HepG2 (cell line): ENCODE measurements around the gene ZNF429. TPM values are rescaled to one million over a fixed set of nuclear protein-coding genes. Genes with fewer than 3 reads are reported as not detected.
"Not testable (repeated sequence)": the region's sequence is repeated elsewhere in the genome, so short reads cannot be mapped to it uniquely, and the experiment has no call there.

Experiments
- ATAC-seq: fragments of 200-7000 bp; cut with Tn5 transposase; 3 replicates; pipeline ENCODE4 v1.9.1; 2020; ENCODE audit warnings: mild to moderate bottlenecking, moderate library complexity
- BruUV-seq: library from RNA; stranded (reverse); fragments of 400-500 nt; replicated peaks from 2 replicates; lab custom pipeline; 2021; lab: Mats Ljungman, UMichigan
- CTCF ChIA-PET: fragments of 300-600 bp; formaldehyde crosslinking; extraction: SDS; loops from one replicate; lab custom pipeline; 2021; ENCODE audit warnings: low total read pairs, inconsistent platforms, low intra/inter-chr PET ratio; lab: Yijun Ruan, JAX
- POLR2A ChIA-PET: fragments of 350-600 bp; sonication (Branson Sonifier 250); formaldehyde crosslinking; loops from one replicate; lab custom pipeline; 2020; ENCODE audit warnings: antibody characterized with exemption, inconsistent platforms; lab: Yijun Ruan, JAX
- DNase-seq: peaks from one replicate; pipeline ENCODE4 v3.0.0-alpha.2; 2015; ENCODE audit warnings: low spot score
- FAIRE-seq: peaks from 3 replicates; lab custom pipeline; 2011; peaks lifted over from hg19 to GRCh38; lab: Jason Lieb, UNC
- H2AFZ ChIP-seq: one replicate; pipeline ENCODE4 v1.6.1; 2011; ENCODE audit warnings: low read length, inconsistent platforms
- H3K27ac ChIP-seq: fragments of 300-600 bp; 3 replicates; pipeline ENCODE4 v1.8.0; 2011; ENCODE audit warnings: mixed run types, mild to moderate bottlenecking, mixed read lengths, low read length, inconsistent platforms; ENCODE audit not compliant: insufficient read depth; ENCODE audit errors: extremely low read length
- H3K27me3 ChIP-seq, 2 experiments: fragments of 200-600 bp in 1 of 2; 2 replicates in 1 of 2; 3 replicates in 1 of 2; pipeline versions ENCODE4 v1.6.0 to v1.8.0; 2011; ENCODE audit warnings: low read length in 2 of 2, mild to moderate bottlenecking in 2 of 2, moderate library complexity in 2 of 2, inconsistent platforms in 1 of 2; ENCODE audit not compliant: insufficient read depth in 2 of 2, control insufficient read depth in 1 of 2
- H3K36me3 ChIP-seq, 2 experiments: fragments of 200-600 bp in 1 of 2; replicated peaks in 1 of 2; 2 replicates in 1 of 2; 3 replicates in 1 of 2; pipeline versions ENCODE4 v1.5.1 to v1.8.0; 2011; ENCODE audit warnings: low read length in 2 of 2, inconsistent platforms in 1 of 2; ENCODE audit not compliant: insufficient read depth in 2 of 2, control insufficient read depth in 1 of 2
- H3K4me1 ChIP-seq: 2 replicates; pipeline ENCODE4 v1.5.1; 2012; ENCODE audit warnings: low read length, inconsistent platforms; ENCODE audit not compliant: insufficient read depth
- H3K4me2 ChIP-seq: 2 replicates; pipeline ENCODE4 v1.6.0; 2011; ENCODE audit warnings: low read depth, low read length, inconsistent platforms
- H3K4me3 ChIP-seq, 3 experiments: fragments of 200-600 bp in 1 of 3; sonication (generic), shearing (Covaris generic) in 1 of 3; replicated peaks in 1 of 3; 2 replicates each; pipeline ENCODE4 v1.5.1; 2011 to 2016; ENCODE audit warnings: low read length in 3 of 3, inconsistent platforms in 2 of 3, low read depth in 2 of 3, mild to moderate bottlenecking in 2 of 3, control low read depth in 1 of 3, mixed read lengths in 1 of 3; ENCODE audit not compliant: insufficient read depth in 1 of 3
- H3K79me2 ChIP-seq: one replicate; pipeline ENCODE4 v1.6.1; 2011; ENCODE audit warnings: low read length, inconsistent platforms; ENCODE audit not compliant: insufficient read depth
- H3K9ac ChIP-seq: 2 replicates; pipeline ENCODE4 v1.6.0; 2011; ENCODE audit warnings: mild to moderate bottlenecking, low read depth, low read length, inconsistent platforms; ENCODE audit not compliant: insufficient read depth
- H3K9me3 ChIP-seq: 2 replicates; pipeline ENCODE4 v1.5.1; 2012; ENCODE audit warnings: mild to moderate bottlenecking, low read length
- H4K20me1 ChIP-seq: 2 replicates; pipeline ENCODE4 v1.6.0; 2011; ENCODE audit warnings: inconsistent platforms, mild to moderate bottlenecking, low read length, moderate library complexity; ENCODE audit not compliant: insufficient read depth
- ARNT ChIP-seq: fragments of 450-650 bp; IDR thresholded peaks from 2 replicates; pipeline ENCODE4 v1.6.1; 2017
- ATF4 ChIP-seq, 2 experiments: fragments of 450-650 bp in 1 of 2; sonication (generic) in 1 of 2; formaldehyde crosslinking; IDR thresholded peaks; 2 replicates each; pipeline versions ENCODE4 v1.5.0 to v1.8.0; 2020 to 2022; ENCODE audit warnings: mild to moderate bottlenecking in 1 of 2, missing genetic modification reagents in 1 of 2
- BHLHE40 ChIP-seq: IDR thresholded peaks from 2 replicates; pipeline ENCODE4 v1.6.1; 2011; ENCODE audit warnings: low read length, improper control_type of control experiment
- CENPBD1 ChIP-seq: sonication (generic); formaldehyde crosslinking; IDR thresholded peaks from 2 replicates; pipeline ENCODE4 v1.8.0; 2022; ENCODE audit warnings: missing genetic modification reagents, low read depth, mild to moderate bottlenecking, borderline replicate concordance
- DDIT3 ChIP-seq: sonication (generic); formaldehyde crosslinking; IDR thresholded peaks from 2 replicates; pipeline ENCODE4 v1.4.0; 2020; ENCODE audit warnings: mild to moderate bottlenecking, missing genetic modification reagents
- EED ChIP-seq: sonication (generic); formaldehyde crosslinking; IDR thresholded peaks from 2 replicates; pipeline ENCODE4 v1.5.0; 2020; ENCODE audit warnings: mild to moderate bottlenecking, missing genetic modification reagents
- HDAC2 ChIP-seq: sonication (generic); formaldehyde crosslinking; IDR thresholded peaks from 2 replicates; pipeline ENCODE4 v1.4.0; 2020; ENCODE audit warnings: missing genetic modification reagents
- RNF2 ChIP-seq: fragments of 450-650 bp; conservative IDR thresholded peaks from 2 replicates; pipeline ENCODE4 v1.6.1; 2016; ENCODE audit warnings: low read depth
- SIN3B ChIP-seq: fragments of 150-350 bp; IDR thresholded peaks from 2 replicates; pipeline ENCODE4 v1.6.1; 2014; ENCODE audit warnings: low read length
- SSRP1 ChIP-seq: IDR thresholded peaks from 2 replicates; pipeline ENCODE4 v1.6.1; 2016; ENCODE audit warnings: control low read depth
- XRCC5 ChIP-seq: fragments of 200-400 bp; formaldehyde crosslinking; optimal IDR thresholded peaks from 2 replicates; pipeline ENCODE3; 2017; ENCODE audit warnings: mild to moderate bottlenecking, low read length
- ZNF138 ChIP-seq: sonication (generic); formaldehyde crosslinking; IDR thresholded peaks from 2 replicates; pipeline ENCODE4 v1.5.0; 2020; ENCODE audit warnings: mild to moderate bottlenecking, low read depth, missing genetic modification reagents
- ZNF281 ChIP-seq: sonication (generic); formaldehyde crosslinking; IDR thresholded peaks from 2 replicates; pipeline ENCODE4 v1.4.0; 2020; ENCODE audit warnings: missing genetic modification reagents, borderline replicate concordance
- ZNF549 ChIP-seq: sonication (generic); formaldehyde crosslinking; IDR thresholded peaks from 2 replicates; pipeline ENCODE4 v1.5.0; 2020; ENCODE audit warnings: missing genetic modification reagents
- WGBS: methylation state at CpG from one replicate; pipeline ENCODE4 v1.1.6; 2017; ENCODE audit warnings: low lambda C conversion rate; 5-methylcytosine and 5-hydroxymethylcytosine counted together
- in situ Hi-C: cut with HindIII; loops from 2 replicates; pipeline ENCODE4 v1.10.0; 2017; ENCODE audit warnings: low pct_unique_long_range_greater_than_20kb; ENCODE audit not compliant: extremely low pct_ligation_motif_present
- intact Hi-C: fragments of 100-400 bp; cut with micrococcal nuclease; formaldehyde crosslinking; loops from one replicate; pipeline ENCODE4 v1.10.0; 2022; ENCODE audit not compliant: unreplicated experiment
- polyA plus RNA-seq, 8 experiments: library from polyadenylated mRNA; depleted of rRNA in 3 of 8; stranded (reverse) in 7 of 8; unstranded in 1 of 8; fragments of >200 nt; fragmentation: Illumina TruSeq in 4 of 8; extraction: Trizol in 4 of 8; gene quantifications; 2 replicates each; pipeline versions ENCODE4 v1.2.1 to v1.2.3, GENCODE V29; 2011 to 2016; ENCODE audit warnings: low read depth in 4 of 8, missing spikeins in 1 of 8, mixed read lengths in 1 of 8; ENCODE audit not compliant: insufficient read depth in 1 of 8
- total RNA-seq, 5 experiments: library from RNA; depleted of rRNA; stranded (reverse); fragments of >200 nt; fragmentation: Illumina TruSeq; extraction: Trizol; gene quantifications; 2 replicates each; pipeline ENCODE4 v1.2.3, GENCODE V29; 2016; ENCODE audit warnings: low read depth in 1 of 5

The ZNF429 gene
- total and polyA plus RNA-seq, 2 of the 13 experiments (the other 11 are each of a cell fraction or from before 2014, with no cell fraction given): 3.3 to 3.4 TPM

GRCh38 chr19:21564406-21564805 is 59.0 kb downstream of the ZNF429 start (continued):
- TF ChIP-seq DDIT3 (CRISPR knock-in tag) (no peak), SIN3B (no peak), ZNF281 (CRISPR knock-in tag) (no peak), BHLHE40 (no peak), SSRP1 (CRISPR knock-in tag) (no peak), HDAC2 (no peak)
- TF ChIP-seq, all 625 proteins: peak for 0

GRCh38 chr19:21566073-21566472 is 60.7 kb downstream of the ZNF429 start:
- ChIA-PET CTCF (no interaction called here), POLR2A (no interaction called here)
- no peaks in the 10 kb centered on the region for H4K20me1 ChIP-seq
- no peak overlapping the region for H2AFZ ChIP-seq
- peaks cover 63% of the 10 kb centered on the region for H3K9me3 ChIP-seq
- no peaks in the 10 kb centered on the region for H3K36me3 ChIP-seq
- no peak overlapping the region for H3K9ac ChIP-seq
- no peak for ATAC-seq
- intact Hi-C loops (no loop called here), in situ Hi-C loops (no loop called here)
- H3K27ac ChIP-seq: no peak overlapping the region
- H3K27me3 ChIP-seq: no peaks in the 10 kb centered on the region
- no peak overlapping the region for H3K4me3 ChIP-seq
- no TSS peak for BruUV-seq
- no peak for TF ChIP-seq RNF2
- no peak for TF ChIP-seq XRCC5
- TF ChIP-seq ZNF138 (CRISPR knock-in tag): no peak
- no peak for TF ChIP-seq EED (CRISPR knock-in tag)
- no peak for TF ChIP-seq CENPBD1 (CRISPR knock-in tag)
- TF ChIP-seq ATF4 (CRISPR knock-in tag; IDR thresholded peaks at IDR 0.05): no peak
- TF ChIP-seq ZNF549: no peak
- TF ChIP-seq ARNT: no peak
- TF ChIP-seq, all 625 proteins: peak for 0
- no peak for FAIRE-seq
- Histone ChIP-seq H3K4me1 (no peaks in the 10 kb centered on the region), H3K79me2 (no peaks in the 10 kb centered on the region), H3K4me2 (no peak overlapping the region)
- WGBS: 7% methylated on average over 3 of the region's 3 CpGs
- no peak for DNase-seq

GRCh38 chr19:21567806-21568205 is 62.4 kb downstream of the ZNF429 start:
- ATAC-seq, H2AFZ ChIP-seq, BruUV-seq, H3K4me3 ChIP-seq, H4K20me1 ChIP-seq, intact Hi-C loops, H3K4me1 ChIP-seq, DNase-seq, H3K4me2 ChIP-seq, H3K27me3 ChIP-seq, CTCF ChIA-PET, FAIRE-seq, H3K9ac ChIP-seq, H3K27ac ChIP-seq, H3K36me3 ChIP-seq, POLR2A ChIA-PET, H3K79me2 ChIP-seq, in situ Hi-C loops: not testable (repeated sequence)
- 7% methylated on average over 4 of the region's 4 CpGs for WGBS
- peaks cover 70% of the 10 kb centered on the region for H3K9me3 ChIP-seq
